GDM1 (cell line): Measurements from ENCODE around the gene SLC22A5.
A peak's percentile ranks its signal among the peaks of the same experiment; 100 is the strongest.

ENCODE experiments used
- DNase-seq: peaks from one replicate; lab custom pipeline; 2025; lab: John Stamatoyannopoulos, UW

Gene SLC22A5

GRCh38 chr5:132369474-132370180 is at the start of gene SLC22A5:
TSS of gene SLC22A5 (plus strand) at chr5:132369710. CDS start at chr5:132369973, 263 bp downstream.
- DNase-seq, result peak; percentile 37

- DNase-seq, result no peak
Observed at GRCh38 chr5:132319975-132320374, 49.5 kb upstream of the SLC22A5 start.

GRCh38 chr5:132321109-132321721 is 48.3 kb upstream of the SLC22A5 start:
- no peak for DNase-seq

- no peak for DNase-seq
Observed at GRCh38 chr5:132322266-132322665, 47.2 kb upstream of the SLC22A5 start.

GRCh38 chr5:132323202-132323601 is 46.3 kb upstream of the SLC22A5 start:
- DNase-seq, result no peak

- no peak for DNase-seq
Observed at GRCh38 chr5:132325691-132326090, 43.8 kb upstream of the SLC22A5 start.

GRCh38 chr5:132327252-132327955 is 42.1 kb upstream of the SLC22A5 start:
- DNase-seq, result no peak

GRCh38 chr5:132334812-132335211 is 34.7 kb upstream of the SLC22A5 start:
- DNase-seq, result no peak

- no peak for DNase-seq
Observed at GRCh38 chr5:132335402-132335801, 34.1 kb upstream of the SLC22A5 start.

- no peak for DNase-seq
Observed at GRCh38 chr5:132339502-132339901, 30.0 kb upstream of the SLC22A5 start.

GRCh38 chr5:132342291-132343180 is 27.0 kb upstream of the SLC22A5 start:
- no peak for DNase-seq

GRCh38 chr5:132344775-132345514 is 24.6 kb upstream of the SLC22A5 start:
- DNase-seq, result no peak

- DNase-seq, result no peak
Observed at GRCh38 chr5:132353486-132353995, 16.0 kb upstream of the SLC22A5 start.

- DNase-seq, result peak; percentile 7
Observed at GRCh38 chr5:132354381-132355139, 14.9 kb upstream of the SLC22A5 start.

GRCh38 chr5:132355140-132355765 is 14.3 kb upstream of the SLC22A5 start:
- no peak for DNase-seq

- DNase-seq, result no peak
Observed at GRCh38 chr5:132358775-132359174, 10.7 kb upstream of the SLC22A5 start.

- DNase-seq, result no peak
Observed at GRCh38 chr5:132362086-132362485, 7.4 kb upstream of the SLC22A5 start.

GRCh38 chr5:132363431-132364112 is 5.9 kb upstream of the SLC22A5 start:
- no peak for DNase-seq

GRCh38 chr5:132364319-132364718 is 5.2 kb upstream of the SLC22A5 start:
- DNase-seq, result no peak
